ENCODE results near the gene BHLHE40. TPM values are rescaled to one million over a fixed set of nuclear protein-coding genes. Genes with fewer than 3 reads are reported as not detected.

BHLHE40 gene
- polyA plus RNA-seq, 1 of the 3 experiments (the other 2 are of a cell fraction) = 62.2 TPM

GRCh38 chr3:4950351-4950784 lies 28.9 kb upstream of the BHLHE40 start:
- WGBS (ENCODE audit: low lambda C conversion rate) = 70% methylated on average over 4 of the region's 4 CpGs
- H3K27ac ChIP-seq (ENCODE audit: low read depth in 2 of 2, low read length in 1 of 2) = no peak overlapping the region
- no peaks in the 10 kb centered on the region for H3K27me3 ChIP-seq (ENCODE audit: insufficient read depth)
- no peaks in the 10 kb centered on the region for H4K20me1 ChIP-seq (ENCODE audit: insufficient read depth)
- TF ChIP-seq FOXJ3 (CRISPR knock-in tag; IDR thresholded peaks at IDR 0.05) = no peak
- no peak for TF ChIP-seq GATA2 (CRISPR knock-in tag; IDR thresholded peaks at IDR 0.05)
- no peak for TF ChIP-seq SMC3 (IDR thresholded peaks at IDR 0.05; ENCODE audit: low read depth, low read length)
- TF ChIP-seq RAD21 (IDR thresholded peaks at IDR 0.05; ENCODE audit: low read length) = no peak
- TF ChIP-seq RCOR1 (IDR thresholded peaks at IDR 0.05; ENCODE audit: low read length) = no peak
- TF ChIP-seq RFX5 (IDR thresholded peaks at IDR 0.05; ENCODE audit: low read length) = no peak
- no peak for TF ChIP-seq MAX (IDR thresholded peaks at IDR 0.05; ENCODE audit: low read depth)
- no peak for TF ChIP-seq RXRA (IDR thresholded peaks at IDR 0.05; ENCODE audit: borderline replicate concordance, low read depth)
- no peak for TF ChIP-seq ELF1 (IDR thresholded peaks at IDR 0.05)
- TF ChIP-seq YY1 (IDR thresholded peaks at IDR 0.05; ENCODE audit: low read depth) = no peak
- TF ChIP-seq MEF2A (IDR thresholded peaks at IDR 0.05; ENCODE audit: borderline replicate concordance, low read depth) = no peak
- TF ChIP-seq FOXM1 (IDR thresholded peaks at IDR 0.05; ENCODE audit: low read depth) = no peak
- H3K4me2 ChIP-seq = no peak overlapping the region
- no peak overlapping the region for H3K4me3 ChIP-seq (ENCODE audit: low read depth in 2 of 2, low read length in 1 of 2)
- ChIA-PET CTCF (no interaction called here), POLR2A (no interaction called here)
- H3K9ac ChIP-seq = no peak overlapping the region
- no peaks in the 10 kb centered on the region for H3K9me2 ChIP-seq
- DNase-seq = no peak
- H3F3A ChIP-seq (replicated peaks; ENCODE audit: insufficient read depth) = no peaks in the 10 kb centered on the region
- H2AFZ ChIP-seq (ENCODE audit: low read depth) = no peak overlapping the region
- H3K79me2 ChIP-seq (ENCODE audit: insufficient read depth) = no peaks in the 10 kb centered on the region
- H3K36me3 ChIP-seq (replicated peaks in 1 of 2; ENCODE audit: control insufficient read depth in 1 of 2, insufficient read depth in 2 of 2, low read length in 1 of 2) = no peaks in the 10 kb centered on the region
- no peaks in the 10 kb centered on the region for H3K9me3 ChIP-seq
- no peaks in the 10 kb centered on the region; a peak in 1 of 4 replicates for H3K4me1 ChIP-seq (ENCODE audit: control insufficient read depth in 1 of 2, insufficient read depth in 2 of 2, low read depth in 1 of 2, low read length in 1 of 2)

- ChIA-PET CTCF (no interaction called here), POLR2A (no interaction called here)
- 72% methylated on average over 8 of the region's 8 CpGs for WGBS (ENCODE audit: low lambda C conversion rate)
- Histone ChIP-seq H3K9me2 (no peaks in the 10 kb centered on the region), H3K4me2 (no peak overlapping the region), H4K20me1 (ENCODE audit: insufficient read depth) (no peaks in the 10 kb centered on the region), H3K4me1 (ENCODE audit: control insufficient read depth in 1 of 2, insufficient read depth in 2 of 2, low read depth in 1 of 2, low read length in 1 of 2) (no peaks in the 10 kb centered on the region; a peak in 1 of 4 replicates), H3K27ac (ENCODE audit: low read depth in 2 of 2, low read length in 1 of 2) (no peak overlapping the region), H3K4me3 (ENCODE audit: low read depth in 2 of 2, low read length in 1 of 2) (no peak overlapping the region), H3K27me3 (ENCODE audit: insufficient read depth) (no peaks in the 10 kb centered on the region), H2AFZ (ENCODE audit: low read depth) (no peak overlapping the region), H3K9me3 (no peaks in the 10 kb centered on the region), H3K79me2 (ENCODE audit: insufficient read depth) (no peaks in the 10 kb centered on the region), H3K36me3 (replicated peaks in 1 of 2; ENCODE audit: control insufficient read depth in 1 of 2, insufficient read depth in 2 of 2, low read length in 1 of 2) (no peaks in the 10 kb centered on the region), H3K9ac (no peak overlapping the region), H3F3A (replicated peaks; ENCODE audit: insufficient read depth) (no peaks in the 10 kb centered on the region)
- DNase-seq = no peak
- no peak for TF ChIP-seq RXRA (IDR thresholded peaks at IDR 0.05; ENCODE audit: borderline replicate concordance, low read depth)
- TF ChIP-seq RCOR1 (IDR thresholded peaks at IDR 0.05; ENCODE audit: low read length) = no peak
- no peak for TF ChIP-seq NFIC (IDR thresholded peaks at IDR 0.05; ENCODE audit: borderline replicate concordance)
These were observed 28.3 kb upstream of the BHLHE40 start for GRCh38 chr3:4950948-4951347.

- Histone ChIP-seq H4K20me1 (ENCODE audit: insufficient read depth) (no peaks in the 10 kb centered on the region), H3K36me3 (replicated peaks in 1 of 2; ENCODE audit: control insufficient read depth in 1 of 2, insufficient read depth in 2 of 2, low read length in 1 of 2) (no peaks in the 10 kb centered on the region), H3K4me3 (ENCODE audit: low read depth in 2 of 2, low read length in 1 of 2) (no peak overlapping the region), H3K27me3 (ENCODE audit: insufficient read depth) (no peaks in the 10 kb centered on the region), H3K4me2 (no peak overlapping the region), H3K79me2 (ENCODE audit: insufficient read depth) (no peaks in the 10 kb centered on the region), H3F3A (replicated peaks; ENCODE audit: insufficient read depth) (no peaks in the 10 kb centered on the region), H2AFZ (ENCODE audit: low read depth) (no peak overlapping the region), H3K4me1 (ENCODE audit: control insufficient read depth in 1 of 2, insufficient read depth in 2 of 2, low read depth in 1 of 2, low read length in 1 of 2) (no peaks in the 10 kb centered on the region; a peak in 1 of 4 replicates), H3K9me2 (no peaks in the 10 kb centered on the region), H3K9ac (no peak overlapping the region), H3K27ac (ENCODE audit: low read depth in 2 of 2, low read length in 1 of 2) (no peak overlapping the region), H3K9me3 (no peaks in the 10 kb centered on the region)
- WGBS (ENCODE audit: low lambda C conversion rate) = 44% methylated on average over 2 of the region's 2 CpGs
- POLR2A ChIA-PET = no interaction called here
- CTCF ChIA-PET = no interaction called here
- DNase-seq = no peak
- TF ChIP-seq REST (IDR thresholded peaks at IDR 0.05; ENCODE audit: low read depth, low read length) (no peak), MEF2A (IDR thresholded peaks at IDR 0.05; ENCODE audit: borderline replicate concordance, low read depth) (no peak), CTCF (IDR thresholded peaks at IDR 0.05) (no peak), ZBTB33 (IDR thresholded peaks at IDR 0.05; ENCODE audit: borderline replicate concordance, low read depth) (no peak), NFIC (IDR thresholded peaks at IDR 0.05; ENCODE audit: borderline replicate concordance) (no peak)
These were observed 26.1 kb upstream of the BHLHE40 start for GRCh38 chr3:4953119-4953518.
